HG03103 (cell line): ENCODE data around the gene CASR.

ENCODE experiments used
- ATAC-seq: cut with Tn5 transposase; IDR thresholded peaks from one replicate; pipeline ENCODE4 v1.9.1; 2021; ENCODE audit warnings: low read depth; ENCODE audit not compliant: unreplicated experiment

CASR gene

GRCh38 chr3:122253581-122253980, 70.1 kb downstream of the CASR start:
- no peak for ATAC-seq

- ATAC-seq, result peak; percentile 74
These were observed 72.4 kb downstream of the CASR start for GRCh38 chr3:122255757-122256439.

- no peak for ATAC-seq
These were observed 74.3 kb downstream of the CASR start for GRCh38 chr3:122257644-122258364.

GRCh38 chr3:122258757-122259371, 75.4 kb downstream of the CASR start:
- ATAC-seq, result peak; percentile 66

- no peak for ATAC-seq
These were observed 76.7 kb downstream of the CASR start for GRCh38 chr3:122260206-122260605.

GRCh38 chr3:122263058-122263457, 79.6 kb downstream of the CASR start:
- no peak for ATAC-seq

- ATAC-seq, result no peak
These were observed 80.6 kb downstream of the CASR start for GRCh38 chr3:122263974-122264588.

GRCh38 chr3:122265957-122266356, 82.5 kb downstream of the CASR start:
- no peak for ATAC-seq

- no peak for ATAC-seq
These were observed 85.0 kb downstream of the CASR start for GRCh38 chr3:122268257-122269024.

- no peak for ATAC-seq
These were observed 85.6 kb downstream of the CASR start for GRCh38 chr3:122269045-122269444.

GRCh38 chr3:122271246-122271898, 87.9 kb downstream of the CASR start:
- ATAC-seq, result no peak

GRCh38 chr3:122272879-122273278, 89.4 kb downstream of the CASR start:
- ATAC-seq, result no peak

- no peak for ATAC-seq
These were observed 90.0 kb downstream of the CASR start for GRCh38 chr3:122273498-122273897.

GRCh38 chr3:122281891-122282290, 98.4 kb downstream of the CASR start:
- no peak for ATAC-seq

GRCh38 chr3:122283796-122284445, 100.5 kb downstream of the CASR start:
- no peak for ATAC-seq

- ATAC-seq, result no peak
These were observed 101.0 kb downstream of the CASR start for GRCh38 chr3:122284486-122284885.

GRCh38 chr3:122294359-122294758, 110.9 kb downstream of the CASR start:
- no peak for ATAC-seq

- ATAC-seq, result peak; percentile 47
These were observed 112.0 kb downstream of the CASR start for GRCh38 chr3:122295266-122296062.

- peak; percentile 56 for ATAC-seq
These were observed 114.8 kb downstream of the CASR start for GRCh38 chr3:122298239-122298638.
